Stimulated activated CD4-positive, alpha-beta T cell treated with anti-CD3 and anti-CD28 coated beads, TNF-alpha, amount 100 ng/mL, for 4 hours (primary cell): Measurements from ENCODE around the gene RAN.
A peak's percentile ranks its signal among the peaks of the same experiment; 100 is the strongest.
"Not testable (repeated sequence)": the region's sequence is repeated elsewhere in the genome, so short reads cannot be mapped to it uniquely, and the experiment has no call there.

ENCODE experiments used
- DNase-seq, 3 experiments: peaks; one replicate each; pipeline ENCODE4 v3.0.0-alpha.2; 2020; ENCODE audit warnings: low read depth in 3 of 3

Gene RAN

GRCh38 chr12:130871286-130872178 lies at the start of gene RAN:
RAN (plus strand) TSS chr12:130872066; CDS start chr12:130872594, 528 bp downstream.
- peak; percentile 85 to 92 (median 91) for DNase-seq

DNA sequence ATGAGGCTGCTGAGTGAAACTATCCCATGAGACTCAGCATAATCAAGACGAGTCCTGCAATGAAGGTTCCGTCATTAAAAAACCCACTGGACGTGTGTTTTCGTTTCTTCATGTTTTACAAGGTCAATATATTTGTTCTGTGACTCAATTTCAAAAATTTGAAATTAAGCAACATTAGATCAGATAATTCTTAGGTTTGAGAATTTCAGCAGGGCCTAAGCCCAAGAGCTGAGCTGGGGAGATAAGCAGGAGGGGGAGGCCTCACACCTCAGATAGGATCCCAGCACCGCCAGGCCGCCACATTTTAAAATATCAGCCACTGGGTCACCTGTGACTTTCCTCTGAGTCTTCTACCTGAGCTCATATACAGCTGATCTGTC lies 46.1 kb upstream of the RAN start:
- DNase-seq = no peak

DNA sequence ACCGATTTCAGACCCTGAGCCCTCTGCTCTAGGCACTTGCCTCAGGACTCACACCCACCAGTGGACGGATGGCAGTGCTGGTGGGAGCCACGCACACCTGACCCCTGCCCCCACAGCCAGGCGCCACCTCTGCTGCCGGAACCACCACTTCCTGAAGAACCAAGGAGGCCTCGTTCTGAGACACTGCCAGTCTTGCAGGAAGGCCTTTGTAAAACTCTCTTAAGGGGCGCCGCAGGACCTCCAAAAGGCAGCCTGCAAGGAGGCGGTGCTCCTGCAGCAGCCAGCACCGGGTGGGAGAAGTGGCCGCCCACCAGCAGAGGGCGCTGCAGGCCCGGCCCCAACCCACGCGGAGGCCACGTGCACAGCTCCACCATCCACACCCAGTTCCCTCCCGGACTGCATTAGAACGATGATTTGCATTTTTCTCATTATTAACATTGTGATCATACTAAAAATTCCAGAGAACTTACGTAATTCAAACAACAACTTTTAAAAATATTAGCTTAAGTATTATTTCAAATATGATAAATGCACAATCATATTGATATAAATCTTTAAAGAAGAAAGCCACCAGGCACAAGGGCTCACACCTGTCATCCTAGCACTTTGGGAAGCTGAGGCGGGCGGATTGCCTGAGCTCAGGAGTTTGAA lies 45.6 kb upstream of the RAN start:
- DNase-seq = peak; percentile 47 to 49 (median 47)

DNA sequence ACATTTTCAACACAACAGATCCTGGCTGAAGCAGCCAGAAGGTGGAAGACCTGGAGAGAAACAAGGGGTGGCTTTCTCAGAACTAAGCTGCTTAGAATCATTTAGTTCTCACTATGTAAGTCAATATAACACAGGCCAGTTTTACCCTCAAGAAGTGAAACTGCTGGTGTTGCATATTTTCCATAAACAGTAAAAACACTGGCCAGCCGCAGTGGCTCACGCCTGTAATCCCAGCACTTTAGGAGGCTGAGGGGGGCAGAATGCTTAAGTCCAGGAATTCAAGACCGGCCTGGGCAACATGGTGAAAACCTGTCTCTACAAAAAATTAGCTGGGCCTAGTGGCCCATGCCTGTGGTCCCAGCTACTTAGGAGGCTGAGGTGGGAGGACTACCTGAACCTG lies 44.4 kb upstream of the RAN start:
- no peak for DNase-seq

- DNase-seq = no peak
Observed at GRCh38 chr12:130828895-130829294, 43.0 kb upstream of the RAN start.

GRCh38 chr12:130829391-130830245 lies 42.2 kb upstream of the RAN start:
- DNase-seq = no peak

DNA sequence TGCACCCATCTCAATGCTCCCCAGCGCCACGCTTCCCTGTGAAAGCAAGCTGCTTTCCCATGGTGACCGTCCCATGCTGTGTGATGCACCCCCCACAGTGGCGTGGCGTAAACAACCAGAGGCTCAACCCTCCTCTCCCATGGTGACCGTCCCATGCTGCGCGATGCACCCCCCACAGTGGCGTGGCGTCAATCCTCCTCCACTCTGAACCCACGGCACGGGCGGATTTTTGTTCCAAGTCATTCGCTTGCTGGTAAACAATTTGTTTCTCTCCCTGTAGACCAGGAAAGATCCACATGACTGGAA lies 41.7 kb upstream of the RAN start:
- DNase-seq = no peak

- DNase-seq = no peak
Observed at GRCh38 chr12:130831246-130831645, 40.6 kb upstream of the RAN start.

DNA sequence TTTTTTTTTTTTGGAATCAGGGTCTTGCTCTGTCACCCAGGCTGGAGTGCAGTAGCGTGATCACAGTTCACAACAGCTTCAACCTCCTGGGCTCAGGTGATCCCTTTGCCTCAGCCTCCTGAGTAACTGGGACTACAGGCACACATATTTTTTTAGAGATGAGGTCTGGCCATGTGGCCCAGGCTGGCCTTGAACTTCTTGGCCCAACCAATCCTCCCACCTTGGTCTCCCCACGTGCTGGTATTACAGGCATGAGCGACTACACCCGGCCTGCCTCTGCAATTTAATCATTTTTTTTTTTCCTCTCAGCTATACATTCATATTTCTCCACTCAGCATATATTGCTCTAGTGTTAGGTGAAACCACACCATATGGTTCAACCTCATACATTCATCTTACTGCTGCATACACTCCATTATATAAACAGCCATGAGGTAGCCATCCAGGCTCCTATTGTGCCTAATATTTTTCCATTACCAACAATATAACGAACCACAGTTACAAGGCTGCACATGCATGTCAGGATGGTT lies 39.9 kb upstream of the RAN start:
- DNase-seq = no peak

DNA sequence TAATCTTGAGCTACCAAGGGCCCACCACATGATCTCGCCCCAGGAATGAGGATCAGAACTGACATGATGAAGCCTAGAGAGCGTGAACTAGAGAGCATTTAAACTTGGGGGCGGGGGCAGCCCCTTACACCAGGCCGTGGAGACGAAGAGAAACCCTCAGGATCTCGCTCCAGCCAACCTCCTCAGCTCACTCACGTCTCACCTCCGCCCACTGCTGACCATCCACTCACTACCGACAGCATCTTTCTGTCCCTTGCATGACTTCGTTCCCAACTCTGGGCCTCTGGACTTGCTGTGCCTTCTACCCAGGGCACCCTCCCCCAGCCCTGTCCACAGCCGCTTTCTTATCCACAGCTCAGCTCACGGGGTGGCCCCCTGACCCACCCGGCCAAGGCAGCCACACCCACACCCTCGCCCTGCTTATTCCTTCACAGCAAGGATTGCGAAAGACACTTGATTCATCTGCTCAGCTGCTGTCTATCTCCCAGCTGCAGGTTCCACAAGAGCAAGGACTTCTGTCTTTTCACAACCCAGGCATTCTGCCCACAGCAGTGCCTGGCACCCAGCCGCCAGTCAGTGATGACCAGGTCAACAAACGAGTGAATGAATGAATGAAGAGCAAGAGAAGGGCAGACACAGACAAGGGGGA lies 39.2 kb upstream of the RAN start:
- no peak for DNase-seq

GRCh38 chr12:130835011-130835410 lies 36.9 kb upstream of the RAN start:
- DNase-seq = no peak

DNA sequence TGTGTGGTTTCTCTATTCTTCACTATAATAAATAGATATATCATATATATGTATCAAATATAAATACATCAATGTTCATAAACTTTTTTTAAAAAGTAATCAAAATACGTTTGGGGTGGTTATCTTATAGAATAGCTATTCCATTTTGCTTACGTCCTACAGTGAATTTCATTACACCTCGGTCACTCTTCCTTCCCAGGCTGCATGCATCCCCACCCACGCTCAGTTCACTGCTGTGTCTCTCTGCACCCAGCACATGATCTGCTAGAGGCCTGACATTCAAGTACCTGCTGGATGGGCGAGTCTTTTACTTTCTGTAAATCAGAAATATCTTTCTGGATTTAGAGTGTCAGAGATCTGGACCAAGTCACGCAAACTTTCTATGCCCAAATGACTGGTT lies 36.4 kb upstream of the RAN start:
- no peak for DNase-seq

GRCh38 chr12:130838284-130838950 lies 33.4 kb upstream of the RAN start:
- peak in 1 of 3 experiments; percentile 1 for DNase-seq

DNA sequence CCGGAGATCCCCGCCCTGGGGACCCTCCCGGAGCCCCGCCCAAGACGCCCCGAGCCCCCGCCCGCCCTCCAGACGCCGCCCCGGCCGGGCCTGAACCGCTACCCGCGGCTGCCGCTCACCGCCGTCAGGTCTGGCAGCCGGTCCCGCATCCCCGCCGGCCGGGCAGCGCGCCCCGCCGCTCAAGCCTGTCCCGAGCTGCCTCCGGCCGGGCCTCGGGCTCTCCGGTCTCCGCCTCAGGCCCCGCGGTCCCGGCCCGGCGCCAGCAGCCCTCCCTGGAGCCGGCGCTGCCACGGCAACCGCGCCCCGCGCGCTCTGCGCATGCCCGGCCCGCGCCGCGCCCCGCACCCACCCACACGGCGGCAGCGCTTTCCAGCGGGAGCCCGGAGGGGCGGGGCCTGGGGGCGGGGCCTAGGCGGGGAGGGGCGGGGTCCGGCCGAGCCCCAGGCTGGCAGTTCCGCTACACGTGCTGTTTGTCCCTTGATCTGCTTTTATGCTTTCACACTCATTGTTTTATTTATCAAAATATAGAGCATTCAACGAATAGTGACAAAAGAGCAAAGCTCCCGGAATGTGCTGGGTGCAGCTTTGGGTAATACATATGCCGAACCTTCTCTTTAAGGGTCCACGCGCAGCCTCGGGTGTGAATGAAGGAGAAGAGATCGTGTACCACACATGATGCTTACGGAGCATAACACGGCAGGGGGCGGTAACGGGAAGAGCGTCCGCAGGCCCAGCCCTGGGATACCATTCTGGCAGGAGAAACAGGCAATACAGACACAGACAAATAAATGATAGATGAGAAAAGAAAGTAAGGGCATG lies 32.7 kb upstream of the RAN start, which contains the start of gene STX2:
TSS of gene STX2 (minus strand) at position 300 of the 819 bp plus-strand sequence. CDS start at position 149, 151 bp downstream.
- DNase-seq = peak; percentile 82 to 86 (median 84)

- DNase-seq = no peak
Observed at GRCh38 chr12:130839770-130840404, 32.0 kb upstream of the RAN start.

- DNase-seq = no peak
Observed at GRCh38 chr12:130846369-130846768, 25.5 kb upstream of the RAN start.

GRCh38 chr12:130847112-130847511 lies 24.8 kb upstream of the RAN start:
- DNase-seq = no peak

- DNase-seq = not testable (repeated sequence)
Observed at GRCh38 chr12:130848105-130848504, 23.8 kb upstream of the RAN start.

GRCh38 chr12:130848785-130849305 lies 23.0 kb upstream of the RAN start:
- not testable (repeated sequence) for DNase-seq
